BLaER1 treated with 17β-estradiol and CSF1 and Interleukin-3, amounts not matched to agents 10 nM and 100 nM (cell line): ENCODE results near the gene AAGAB.
"Not testable (repeated sequence)": the region's sequence is repeated elsewhere in the genome, so short reads cannot be mapped to it uniquely, and the experiment has no call there.

Source experiments
- H3K27ac ChIP-seq, 11 experiments: shearing (Covaris generic); formaldehyde crosslinking; 2 replicates each; pipeline ENCODE4 v1.8.1; 2022
- H3K27me3 ChIP-seq, 11 experiments: shearing (Covaris generic); formaldehyde crosslinking; 2 replicates each; pipeline ENCODE4 v1.8.1; 2022
- H3K36me3 ChIP-seq, 11 experiments: shearing (Covaris generic); formaldehyde crosslinking; 2 replicates each; pipeline ENCODE4 v1.8.1; 2022
- H3K4me1 ChIP-seq, 10 experiments: shearing (Covaris generic); formaldehyde crosslinking; 2 replicates each; pipeline ENCODE4 v1.8.1; 2022
- H3K4me2 ChIP-seq, 11 experiments: shearing (Covaris generic); formaldehyde crosslinking; 2 replicates each; pipeline ENCODE4 v1.8.1; 2022
- H3K4me3 ChIP-seq, 10 experiments: shearing (Covaris generic); formaldehyde crosslinking; 2 replicates each; pipeline ENCODE4 v1.8.1; 2022
- H3K9ac ChIP-seq, 11 experiments: shearing (Covaris generic); formaldehyde crosslinking; 2 replicates each; pipeline ENCODE4 v1.8.1; 2022
- H3K9me3 ChIP-seq, 11 experiments: shearing (Covaris generic); formaldehyde crosslinking; replicated peaks in 1 of 11; 2 replicates each; pipeline ENCODE4 v1.8.1; 2022
- H4K20me1 ChIP-seq, 11 experiments: shearing (Covaris generic); formaldehyde crosslinking; 2 replicates each; pipeline ENCODE4 v1.8.1; 2022
- Cebpa-rat ChIP-seq, 11 experiments: shearing (Covaris generic); IDR thresholded peaks; 2 replicates each; pipeline ENCODE4 v1.8.1; 2022

The AAGAB gene

DNA sequence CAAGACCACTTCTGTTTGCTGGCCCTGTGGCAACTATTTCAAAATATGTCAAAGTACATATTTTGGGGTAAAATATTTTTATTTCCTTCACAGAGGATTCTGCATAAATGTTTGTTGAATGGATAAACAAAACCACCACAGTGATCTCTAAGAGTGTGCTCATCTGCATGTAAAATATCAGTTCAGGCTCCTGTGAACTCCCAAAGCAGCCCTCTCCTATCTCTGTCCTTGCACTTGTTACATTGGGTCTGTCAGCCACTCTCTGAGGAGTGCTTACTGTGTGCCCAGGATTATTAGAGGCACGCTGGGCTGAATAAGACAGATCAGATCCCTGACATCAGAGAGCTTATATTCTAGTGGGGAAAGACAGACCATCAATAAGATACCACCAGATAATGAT lies 27.3 kb upstream of the AAGAB start:
- H3K36me3 ChIP-seq: no peaks in the 10 kb centered on the region
- no peak overlapping the region for H3K4me3 ChIP-seq
- no peak overlapping the region for H3K9ac ChIP-seq
- peaks cover 11 to 23% (median 18%) of the 10 kb centered on the region in 11 experiments for H3K9me3 ChIP-seq
- no peaks in the 10 kb centered on the region for H3K27me3 ChIP-seq
- no peak overlapping the region for H3K27ac ChIP-seq
- H3K4me1 ChIP-seq: no peaks in the 10 kb centered on the region
- no peak overlapping the region for H3K4me2 ChIP-seq
- no peaks in the 10 kb centered on the region for H4K20me1 ChIP-seq
- no peak for TF ChIP-seq Cebpa-rat (IDR thresholded peaks at IDR 0.05)

DNA sequence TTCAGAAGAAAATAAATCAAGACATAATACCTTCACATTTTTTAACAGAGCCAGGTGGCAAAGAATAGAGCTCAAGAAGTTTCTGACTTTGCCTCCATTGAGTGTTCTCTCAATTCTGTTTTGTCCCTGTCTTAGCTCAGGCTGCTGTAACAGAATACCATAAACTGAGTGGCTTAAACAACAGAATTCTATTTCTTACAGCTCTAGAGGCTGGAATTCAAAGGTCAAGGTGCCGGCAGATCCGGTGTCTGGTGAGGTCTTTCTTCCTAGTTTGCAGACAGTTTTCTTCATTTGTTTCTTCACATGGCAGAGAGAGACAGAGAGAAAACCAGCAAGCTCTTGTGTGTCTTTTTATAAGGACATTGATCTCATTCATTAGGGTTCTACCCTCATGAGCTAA lies 25.8 kb upstream of the AAGAB start:
- Histone ChIP-seq H3K27me3 (no peaks in the 10 kb centered on the region), H3K4me2 (no peak overlapping the region), H3K9ac (no peak overlapping the region), H3K4me3 (no peak overlapping the region), H3K36me3 (no peaks in the 10 kb centered on the region), H3K27ac (no peak overlapping the region), H3K4me1 (no peaks in the 10 kb centered on the region), H4K20me1 (no peaks in the 10 kb centered on the region), H3K9me3 (peaks cover 0 to 10% (median 5%) of the 10 kb centered on the region in 11 experiments; a peak in 12 of 22 replicates)
- TF ChIP-seq Cebpa-rat (IDR thresholded peaks at IDR 0.05): no peak

DNA sequence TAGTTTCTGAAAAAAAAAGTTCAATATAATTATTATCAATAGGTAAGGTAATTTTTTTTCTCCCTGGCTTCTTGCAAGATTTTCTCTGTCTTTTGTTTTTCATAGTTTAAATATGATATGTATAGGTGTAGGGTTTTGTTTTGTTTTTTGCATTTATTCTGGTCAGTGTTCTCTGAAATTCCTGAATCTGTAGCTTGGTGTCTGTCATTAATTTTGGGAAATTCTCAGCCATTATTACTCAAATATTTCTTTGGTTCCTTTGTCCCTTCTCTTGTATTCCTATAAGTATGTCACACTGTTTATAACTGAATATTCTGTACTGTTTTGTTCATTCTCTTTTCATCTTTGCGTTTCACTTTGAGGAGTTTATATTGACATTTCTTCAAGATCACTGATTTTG lies 22.2 kb upstream of the AAGAB start:
- H3K27ac ChIP-seq: no peak overlapping the region
- H3K9me3 ChIP-seq: peaks cover 14 to 33% (median 24%) of the 10 kb centered on the region in 11 experiments; a peak in 20 of 22 replicates
- H3K4me2 ChIP-seq: no peak overlapping the region
- no peaks in the 10 kb centered on the region for H4K20me1 ChIP-seq
- no peaks in the 10 kb centered on the region for H3K4me1 ChIP-seq
- TF ChIP-seq Cebpa-rat (IDR thresholded peaks at IDR 0.05): no peak
- no peak overlapping the region for H3K4me3 ChIP-seq
- H3K9ac ChIP-seq: no peak overlapping the region
- no peaks in the 10 kb centered on the region for H3K36me3 ChIP-seq
- no peaks in the 10 kb centered on the region for H3K27me3 ChIP-seq

DNA sequence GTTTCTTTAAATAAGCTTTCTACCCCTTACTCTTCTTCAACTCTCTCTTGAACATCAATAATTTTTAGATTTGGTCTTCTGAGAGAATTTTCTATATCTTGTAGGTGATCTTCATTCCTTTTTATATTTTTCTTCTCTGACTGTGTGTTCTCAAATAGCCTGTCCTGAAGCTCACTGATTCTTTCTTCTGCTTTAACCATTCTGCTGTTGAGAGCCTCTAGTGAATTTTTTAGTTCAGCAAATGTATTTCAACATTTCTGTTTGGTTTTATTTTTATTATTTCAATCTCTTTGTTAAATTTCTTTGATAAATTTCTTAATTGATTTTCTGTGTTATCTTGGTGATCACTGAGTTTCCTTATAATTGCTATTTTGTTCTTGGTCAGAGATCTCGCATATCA lies 19.8 kb upstream of the AAGAB start:
- Histone ChIP-seq H3K9me3 (peaks cover 14 to 33% (median 24%) of the 10 kb centered on the region in 11 experiments; a peak in 20 of 22 replicates), H3K36me3 (no peaks in the 10 kb centered on the region), H3K4me2 (no peak overlapping the region), H4K20me1 (no peaks in the 10 kb centered on the region), H3K9ac (no peak overlapping the region), H3K4me1 (no peaks in the 10 kb centered on the region), H3K27me3 (no peaks in the 10 kb centered on the region), H3K4me3 (no peak overlapping the region), H3K27ac (no peak overlapping the region)
- no peak for TF ChIP-seq Cebpa-rat (IDR thresholded peaks at IDR 0.05)

DNA sequence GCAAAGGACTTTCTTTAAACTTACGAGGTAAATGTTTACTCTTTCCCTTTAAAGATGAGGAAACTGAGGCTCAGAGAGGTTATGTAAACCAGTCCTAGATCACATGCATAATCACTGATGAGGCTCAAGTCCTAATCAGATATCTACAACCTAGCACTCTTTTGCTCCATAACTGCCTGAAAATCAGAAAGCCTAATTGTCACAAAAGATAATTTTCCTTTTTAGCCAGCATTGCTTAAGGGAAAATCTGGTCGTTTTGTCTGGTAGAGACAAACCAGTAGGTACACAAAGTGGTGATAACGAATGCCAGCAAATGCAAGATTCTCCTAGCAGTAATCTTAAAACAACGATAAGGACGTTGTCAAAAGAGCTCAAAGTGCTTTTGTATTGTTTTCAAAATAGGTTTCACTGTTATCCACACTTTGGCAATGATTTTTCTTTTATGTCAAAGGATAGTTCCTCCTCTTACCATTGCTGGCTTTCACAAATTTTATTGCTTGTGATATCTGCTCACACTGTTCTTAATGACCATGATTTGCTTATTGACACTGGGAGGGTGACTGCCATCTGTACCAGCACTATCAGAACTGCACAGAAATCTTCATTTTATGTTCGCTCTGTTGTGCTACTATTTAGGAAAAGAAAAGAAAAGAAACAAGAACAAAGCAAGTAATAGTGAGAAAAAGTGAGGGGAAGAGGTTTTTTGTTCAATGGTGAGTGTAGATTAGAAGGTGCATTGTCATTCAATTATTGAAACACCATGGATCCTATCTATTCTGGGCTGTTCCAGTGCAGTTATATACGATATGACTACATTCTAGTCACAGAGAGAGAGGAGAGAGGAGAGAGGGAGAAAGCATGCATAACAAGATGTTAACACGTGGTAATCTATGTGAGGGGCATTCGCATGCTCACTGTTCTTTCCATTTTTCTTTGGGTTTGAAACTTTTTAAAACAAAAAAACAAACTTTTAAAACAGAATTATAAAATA lies 13.8 kb upstream of the AAGAB start:
- no peaks in the 10 kb centered on the region for H3K27me3 ChIP-seq
- no peak overlapping the region for H3K27ac ChIP-seq
- no peak overlapping the region for H3K4me3 ChIP-seq
- H4K20me1 ChIP-seq: no peaks in the 10 kb centered on the region
- no peak overlapping the region for H3K9ac ChIP-seq
- no peak for TF ChIP-seq Cebpa-rat (IDR thresholded peaks at IDR 0.05)
- no peak overlapping the region for H3K4me2 ChIP-seq
- H3K4me1 ChIP-seq: no peaks in the 10 kb centered on the region
- no peaks in the 10 kb centered on the region for H3K36me3 ChIP-seq
- peaks cover 3 to 13% (median 8%) of the 10 kb centered on the region in 11 experiments; a peak in 12 of 22 replicates for H3K9me3 ChIP-seq

DNA sequence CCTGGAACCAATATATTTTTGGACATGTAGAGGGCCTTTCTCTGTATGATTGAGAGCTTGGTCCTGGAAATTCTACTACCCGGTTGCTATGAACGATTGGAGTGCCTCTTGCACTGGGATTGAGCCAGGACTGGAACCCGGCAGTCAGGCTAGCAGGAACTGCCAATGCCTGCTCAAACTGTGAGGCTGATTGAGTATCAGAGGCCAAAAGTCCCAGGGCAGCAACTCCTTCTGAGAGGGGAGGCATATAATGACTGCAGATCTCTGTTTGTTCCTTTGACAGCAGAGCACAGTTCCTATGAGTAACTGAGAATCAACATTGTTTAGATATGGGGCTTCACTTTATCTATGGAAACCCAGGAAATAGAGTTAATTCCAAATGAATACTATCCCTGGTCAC lies 13.0 kb upstream of the AAGAB start:
- TF ChIP-seq Cebpa-rat (IDR thresholded peaks at IDR 0.05): no peak
- no peak overlapping the region for H3K9ac ChIP-seq

DNA sequence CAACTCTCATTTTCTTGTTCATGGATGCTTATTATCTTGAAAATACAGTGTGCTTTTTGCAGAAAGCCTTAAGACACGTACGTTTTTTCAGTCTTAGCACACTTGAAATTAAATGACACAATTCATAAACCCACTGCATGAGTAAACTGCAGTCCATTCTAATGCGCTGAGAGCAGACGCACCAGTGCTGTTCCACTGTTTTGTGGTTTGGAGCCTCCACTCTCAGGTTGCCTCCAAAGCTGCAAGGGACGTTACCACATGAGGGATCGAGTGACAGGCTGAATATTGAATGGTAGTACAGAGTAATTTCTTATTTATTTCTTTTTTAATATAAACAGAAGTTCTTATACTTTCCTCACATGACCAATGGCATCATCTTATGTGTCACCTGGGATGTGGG lies 12.4 kb upstream of the AAGAB start:
- no peak for TF ChIP-seq Cebpa-rat (IDR thresholded peaks at IDR 0.05)
- no peaks in the 10 kb centered on the region for H3K36me3 ChIP-seq
- H3K27me3 ChIP-seq: no peaks in the 10 kb centered on the region
- no peak overlapping the region for H3K4me3 ChIP-seq
- peaks cover 0 to under 1% (median 0%) of the 10 kb centered on the region in 11 experiments; a peak in 1 of 22 replicates for H3K9me3 ChIP-seq
- no peak overlapping the region for H3K27ac ChIP-seq
- H3K4me1 ChIP-seq: no peaks in the 10 kb centered on the region
- no peak overlapping the region for H3K9ac ChIP-seq
- no peak overlapping the region for H3K4me2 ChIP-seq
- H4K20me1 ChIP-seq: no peaks in the 10 kb centered on the region

More for the DNA sequence above, 13.0 kb upstream of the AAGAB start:
- Histone ChIP-seq H3K9me3 (peaks cover 0 to 6% (median 2%) of the 10 kb centered on the region in 11 experiments; a peak in 7 of 22 replicates), H3K4me1 (no peaks in the 10 kb centered on the region), H3K4me2 (no peak overlapping the region), H4K20me1 (no peaks in the 10 kb centered on the region), H3K4me3 (no peak overlapping the region), H3K27ac (no peak overlapping the region), H3K27me3 (no peaks in the 10 kb centered on the region), H3K36me3 (no peaks in the 10 kb centered on the region)

DNA sequence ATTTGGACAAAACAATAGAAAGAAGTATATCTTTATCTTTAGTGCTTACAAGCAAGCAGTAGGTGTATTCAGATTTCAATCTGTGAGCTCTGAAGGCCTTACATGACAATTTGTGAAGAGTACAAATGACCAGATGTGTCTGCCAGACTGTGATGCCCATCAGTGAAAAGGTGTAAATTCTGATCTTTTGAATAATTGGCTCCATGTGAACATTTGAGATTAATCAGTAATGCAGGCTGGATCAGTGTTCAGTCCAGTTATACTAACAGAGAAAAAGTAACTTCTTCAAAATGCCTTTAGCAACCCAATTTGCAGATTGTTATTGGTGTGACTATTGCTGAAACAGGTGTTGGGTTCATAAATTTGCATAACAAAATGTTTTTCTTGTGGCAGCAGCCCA lies 5.3 kb upstream of the AAGAB start:
- Histone ChIP-seq H4K20me1 (no peaks in the 10 kb centered on the region), H3K36me3 (no peaks in the 10 kb centered on the region), H3K27ac (no peak overlapping the region), H3K4me3 (no peak overlapping the region), H3K27me3 (no peaks in the 10 kb centered on the region), H3K9ac (no peak overlapping the region), H3K4me2 (no peak overlapping the region), H3K4me1 (peaks cover 0 to 9% (median 0%) of the 10 kb centered on the region in 10 experiments; a peak in 2 of 20 replicates), H3K9me3 (no peaks in the 10 kb centered on the region)
- TF ChIP-seq Cebpa-rat (IDR thresholded peaks at IDR 0.05): no peak

DNA sequence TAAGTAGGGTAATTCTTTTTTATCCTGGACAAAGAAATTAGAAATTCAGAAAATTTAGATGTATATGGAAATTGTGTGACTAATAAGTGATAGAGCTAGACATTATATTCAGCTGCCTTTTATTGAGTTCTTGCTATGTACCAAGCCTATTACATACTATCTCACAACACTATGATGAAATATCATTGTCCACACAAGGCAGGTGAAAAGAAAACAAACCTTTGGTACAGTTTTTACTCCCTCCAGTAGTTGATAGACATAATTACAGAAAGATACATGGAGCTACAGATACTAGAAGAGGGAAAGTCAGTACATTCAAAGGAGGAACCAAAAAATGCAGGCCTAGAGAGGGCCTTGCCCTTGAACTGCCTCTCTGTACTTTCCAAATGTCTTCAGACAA lies 4.9 kb upstream of the AAGAB start:
- Histone ChIP-seq H3K36me3 (no peaks in the 10 kb centered on the region), H3K27me3 (no peaks in the 10 kb centered on the region), H3K4me2 (no peak overlapping the region), H3K27ac (no peak overlapping the region), H3K9ac (no peak overlapping the region), H4K20me1 (no peaks in the 10 kb centered on the region), H3K9me3 (no peaks in the 10 kb centered on the region), H3K4me1 (peaks cover 0 to 9% (median 0%) of the 10 kb centered on the region in 10 experiments; a peak in 2 of 20 replicates), H3K4me3 (no peak overlapping the region)
- no peak for TF ChIP-seq Cebpa-rat (IDR thresholded peaks at IDR 0.05)

DNA sequence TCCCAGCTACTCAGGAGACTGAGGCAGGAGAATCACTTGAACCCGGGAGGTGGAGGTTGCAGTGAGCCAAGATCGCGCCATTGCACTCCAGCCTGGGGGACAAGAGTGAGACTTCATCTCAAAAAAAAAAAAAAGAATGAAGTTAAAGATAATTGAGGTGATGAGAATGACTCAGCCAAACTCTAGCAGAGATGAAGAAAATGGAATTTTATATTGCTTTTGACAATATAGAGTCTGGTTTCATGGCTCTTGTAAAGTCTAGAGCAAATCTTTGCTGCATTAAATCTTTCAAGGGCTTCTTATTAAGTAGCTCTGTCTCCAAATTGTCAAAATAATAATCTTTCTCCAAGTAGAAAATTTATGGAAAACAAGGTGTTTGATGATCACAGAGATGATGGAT lies 4.0 kb upstream of the AAGAB start:
- H4K20me1 ChIP-seq, H3K36me3 ChIP-seq, H3K9ac ChIP-seq, H3K27me3 ChIP-seq, H3K27ac ChIP-seq, H3K9me3 ChIP-seq, H3K4me2 ChIP-seq, H3K4me3 ChIP-seq: not testable (repeated sequence)
- H3K4me1 ChIP-seq: peaks cover 5 to 13% (median 6%) of the 10 kb centered on the region in 10 experiments
